HepG2 (cell line): ENCODE measurements around the gene SNAI1. TPM values are rescaled to one million over a fixed set of nuclear protein-coding genes. Genes with fewer than 3 reads are reported as not detected.

Source experiments
- DNMT3B ChIP-seq: conservative IDR thresholded peaks from 2 replicates; pipeline ENCODE4 v1.6.1; 2016; ENCODE audit warnings: missing biosample characterization, control low read depth
- FOXA1 ChIP-seq, 2 experiments: fragments of 450-650 bp in 1 of 2; sonication (generic) in 1 of 2; formaldehyde crosslinking in 1 of 2; IDR thresholded peaks; 2 replicates each; pipeline versions ENCODE4 v1.4.0 to v1.6.1; 2016 to 2020; ENCODE audit warnings: missing genetic modification reagents in 1 of 2
- NFE2 ChIP-seq: sonication (generic); formaldehyde crosslinking; IDR thresholded peaks from 2 replicates; pipeline ENCODE4 v1.4.0; 2020; ENCODE audit warnings: missing genetic modification reagents
- SP1 ChIP-seq, 2 experiments: fragments of 450-650 bp in 1 of 2; sonication (generic) in 1 of 2; formaldehyde crosslinking in 1 of 2; IDR thresholded peaks; 2 replicates each; pipeline versions ENCODE4 v1.4.0 to v1.6.1; 2016 to 2020; ENCODE audit warnings: missing genetic modification reagents in 1 of 2
- ZBTB7A ChIP-seq: sonication (generic); formaldehyde crosslinking; IDR thresholded peaks from 2 replicates; pipeline ENCODE4 v1.8.0; 2022; ENCODE audit warnings: mild to moderate bottlenecking, missing genetic modification reagents
- ZFAT ChIP-seq: sonication (generic); formaldehyde crosslinking; conservative IDR thresholded peaks from 2 replicates; pipeline ENCODE4 v1.8.1; 2023; ENCODE audit warnings: missing genetic modification reagents, inconsistent platforms
- ZFP37 ChIP-seq: sonication (generic); formaldehyde crosslinking; IDR thresholded peaks from 2 replicates; pipeline ENCODE4 v1.4.0; 2020; ENCODE audit warnings: missing genetic modification reagents, borderline replicate concordance
- ZNF225 ChIP-seq: sonication (generic); formaldehyde crosslinking; IDR thresholded peaks from 2 replicates; pipeline ENCODE4 v1.4.0; 2020; ENCODE audit warnings: mild to moderate bottlenecking, missing genetic modification reagents
- ZNF546 ChIP-seq: sonication (generic); formaldehyde crosslinking; conservative IDR thresholded peaks from 2 replicates; pipeline ENCODE4 v1.8.1; 2023; ENCODE audit warnings: mild to moderate bottlenecking, missing genetic modification reagents
- ZNF556 ChIP-seq: sonication (generic); formaldehyde crosslinking; IDR thresholded peaks from 2 replicates; pipeline ENCODE4 v1.4.0; 2020; ENCODE audit warnings: mild to moderate bottlenecking, missing genetic modification reagents, borderline replicate concordance
- ZNF607 ChIP-seq: sonication (generic); formaldehyde crosslinking; IDR thresholded peaks from 2 replicates; pipeline ENCODE4 v1.5.1; 2020; ENCODE audit warnings: missing genetic modification reagents, mild to moderate bottlenecking, borderline replicate concordance
- polyA plus RNA-seq, 8 experiments: library from polyadenylated mRNA; depleted of rRNA in 3 of 8; stranded (reverse) in 7 of 8; unstranded in 1 of 8; fragments of >200 nt; fragmentation: Illumina TruSeq in 4 of 8; extraction: Trizol in 4 of 8; gene quantifications; 2 replicates each; pipeline versions ENCODE4 v1.2.1 to v1.2.3, GENCODE V29; 2011 to 2016; ENCODE audit warnings: low read depth in 4 of 8, missing spikeins in 1 of 8, mixed read lengths in 1 of 8; ENCODE audit not compliant: insufficient read depth in 1 of 8
- total RNA-seq, 5 experiments: library from RNA; depleted of rRNA; stranded (reverse); fragments of >200 nt; fragmentation: Illumina TruSeq; extraction: Trizol; gene quantifications; 2 replicates each; pipeline ENCODE4 v1.2.3, GENCODE V29; 2016; ENCODE audit warnings: low read depth in 1 of 5
- TF ChIP-seq, protein P1 (sequence below): sonication (generic); formaldehyde crosslinking; IDR thresholded peaks from 2 replicates; pipeline ENCODE4 v1.4.0; 2020; ENCODE audit warnings: missing genetic modification reagents
- TF ChIP-seq, protein P2 (sequence below): sonication (generic); formaldehyde crosslinking; IDR thresholded peaks from 2 replicates; pipeline ENCODE4 v1.5.0; 2020; ENCODE audit warnings: missing genetic modification reagents
- TF ChIP-seq, protein P3 (sequence below): sonication (generic); formaldehyde crosslinking; IDR thresholded peaks from 2 replicates; pipeline ENCODE4 v1.4.0; 2020; ENCODE audit warnings: missing genetic modification reagents

SNAI1 gene
- total and polyA plus RNA-seq, 2 of the 13 experiments (the other 11 are each of a cell fraction or from before 2014, with no cell fraction given), result 1.3 to 1.4 TPM

DNA sequence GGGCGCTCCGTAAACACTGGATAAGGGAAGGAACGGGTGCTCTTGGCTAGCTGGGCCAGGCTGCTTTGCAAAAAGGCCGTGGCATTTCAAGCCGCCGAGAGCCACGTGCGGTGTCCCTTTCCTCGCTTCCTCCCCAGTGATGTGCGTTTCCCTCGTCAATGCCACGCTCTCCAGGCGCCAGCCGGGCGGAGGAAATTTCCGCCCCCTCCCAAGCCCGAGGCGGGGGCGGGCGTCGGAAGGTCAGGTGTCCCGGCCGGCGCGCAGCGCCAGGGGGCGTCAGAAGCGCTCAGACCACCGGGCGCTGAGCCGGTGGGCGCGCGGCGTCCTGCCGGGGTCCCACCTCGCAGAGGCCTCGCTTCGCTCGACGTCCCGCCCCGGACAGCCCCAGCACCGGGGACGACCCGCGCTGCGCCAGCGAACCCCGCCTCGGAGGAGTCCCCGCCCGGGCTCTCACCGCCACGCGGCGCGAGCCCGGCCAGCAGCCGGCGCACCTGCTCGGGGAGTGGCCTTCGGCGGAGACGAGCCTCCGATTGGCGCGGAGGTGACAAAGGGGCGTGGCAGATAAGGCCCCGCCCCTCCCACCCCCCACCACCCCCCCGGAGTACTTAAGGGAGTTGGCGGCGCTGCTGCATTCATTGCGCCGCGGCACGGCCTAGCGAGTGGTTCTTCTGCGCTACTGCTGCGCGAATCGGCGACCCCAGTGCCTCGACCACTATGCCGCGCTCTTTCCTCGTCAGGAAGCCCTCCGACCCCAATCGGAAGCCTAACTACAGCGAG lies at the start of gene SNAI1 (continued):
- TF ChIP-seq, protein P1, sequence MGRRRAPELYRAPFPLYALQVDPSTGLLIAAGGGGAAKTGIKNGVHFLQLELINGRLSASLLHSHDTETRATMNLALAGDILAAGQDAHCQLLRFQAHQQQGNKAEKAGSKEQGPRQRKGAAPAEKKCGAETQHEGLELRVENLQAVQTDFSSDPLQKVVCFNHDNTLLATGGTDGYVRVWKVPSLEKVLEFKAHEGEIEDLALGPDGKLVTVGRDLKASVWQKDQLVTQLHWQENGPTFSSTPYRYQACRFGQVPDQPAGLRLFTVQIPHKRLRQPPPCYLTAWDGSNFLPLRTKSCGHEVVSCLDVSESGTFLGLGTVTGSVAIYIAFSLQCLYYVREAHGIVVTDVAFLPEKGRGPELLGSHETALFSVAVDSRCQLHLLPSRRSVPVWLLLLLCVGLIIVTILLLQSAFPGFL (CRISPR knock-in tag), result peak; percentile 61
- peak; percentile 96 for TF ChIP-seq DNMT3B (CRISPR knock-in tag)
- TF ChIP-seq SP1 (IDR thresholded peaks at IDR 0.05), result no peak
- TF ChIP-seq SP1 (CRISPR knock-in tag; IDR thresholded peaks at IDR 0.05), result peak; percentile 96
- no peak for TF ChIP-seq FOXA1 (IDR thresholded peaks at IDR 0.05)
- no peak; the same call in 1 of the 2 replicates for TF ChIP-seq FOXA1 (CRISPR knock-in tag; IDR thresholded peaks at IDR 0.05)
- peak; percentile 73 for TF ChIP-seq ZNF556 (CRISPR knock-in tag)
- peak; percentile 87 for TF ChIP-seq ZFAT (CRISPR knock-in tag)
- TF ChIP-seq, protein P2, sequence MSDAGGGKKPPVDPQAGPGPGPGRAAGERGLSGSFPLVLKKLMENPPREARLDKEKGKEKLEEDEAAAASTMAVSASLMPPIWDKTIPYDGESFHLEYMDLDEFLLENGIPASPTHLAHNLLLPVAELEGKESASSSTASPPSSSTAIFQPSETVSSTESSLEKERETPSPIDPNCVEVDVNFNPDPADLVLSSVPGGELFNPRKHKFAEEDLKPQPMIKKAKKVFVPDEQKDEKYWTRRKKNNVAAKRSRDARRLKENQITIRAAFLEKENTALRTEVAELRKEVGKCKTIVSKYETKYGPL (CRISPR knock-in tag), result peak; percentile 91
- peak; percentile 77; the same call in 1 of the 2 replicates for TF ChIP-seq ZNF225 (CRISPR knock-in tag)
- TF ChIP-seq NFE2 (CRISPR knock-in tag), result no peak; the same call in none of the 2 replicates
- TF ChIP-seq ZNF607, result peak; percentile 1
- TF ChIP-seq ZBTB7A (CRISPR knock-in tag), result peak; percentile 89
- TF ChIP-seq, protein P3, sequence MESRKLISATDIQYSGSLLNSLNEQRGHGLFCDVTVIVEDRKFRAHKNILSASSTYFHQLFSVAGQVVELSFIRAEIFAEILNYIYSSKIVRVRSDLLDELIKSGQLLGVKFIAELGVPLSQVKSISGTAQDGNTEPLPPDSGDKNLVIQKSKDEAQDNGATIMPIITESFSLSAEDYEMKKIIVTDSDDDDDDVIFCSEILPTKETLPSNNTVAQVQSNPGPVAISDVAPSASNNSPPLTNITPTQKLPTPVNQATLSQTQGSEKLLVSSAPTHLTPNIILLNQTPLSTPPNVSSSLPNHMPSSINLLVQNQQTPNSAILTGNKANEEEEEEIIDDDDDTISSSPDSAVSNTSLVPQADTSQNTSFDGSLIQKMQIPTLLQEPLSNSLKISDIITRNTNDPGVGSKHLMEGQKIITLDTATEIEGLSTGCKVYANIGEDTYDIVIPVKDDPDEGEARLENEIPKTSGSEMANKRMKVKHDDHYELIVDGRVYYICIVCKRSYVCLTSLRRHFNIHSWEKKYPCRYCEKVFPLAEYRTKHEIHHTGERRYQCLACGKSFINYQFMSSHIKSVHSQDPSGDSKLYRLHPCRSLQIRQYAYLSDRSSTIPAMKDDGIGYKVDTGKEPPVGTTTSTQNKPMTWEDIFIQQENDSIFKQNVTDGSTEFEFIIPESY, result peak; percentile 43
- TF ChIP-seq ZFP37 (CRISPR knock-in tag), result peak; percentile 99
- peak; percentile 98 for TF ChIP-seq ZNF546 (CRISPR knock-in tag)
